HG02852 (cell line): Measurements from ENCODE around the gene COA3.
"Not testable (repeated sequence)": the region's sequence is repeated elsewhere in the genome, so short reads cannot be mapped to it uniquely, and the experiment has no call there.

ENCODE experiments used
- ATAC-seq: cut with Tn5 transposase; IDR thresholded peaks from one replicate; pipeline ENCODE4 v1.9.1; 2021; ENCODE audit warnings: mild to moderate bottlenecking, moderate library complexity; ENCODE audit not compliant: unreplicated experiment

The COA3 gene

GRCh38 chr17:42782166-42783061 is 16.1 kb downstream of the COA3 start:
- ATAC-seq: no peak

GRCh38 chr17:42781639-42782165 is 16.8 kb downstream of the COA3 start:
- no peak for ATAC-seq

- ATAC-seq: no peak
Observed at GRCh38 chr17:42780851-42781638, 17.5 kb downstream of the COA3 start.

DNA sequence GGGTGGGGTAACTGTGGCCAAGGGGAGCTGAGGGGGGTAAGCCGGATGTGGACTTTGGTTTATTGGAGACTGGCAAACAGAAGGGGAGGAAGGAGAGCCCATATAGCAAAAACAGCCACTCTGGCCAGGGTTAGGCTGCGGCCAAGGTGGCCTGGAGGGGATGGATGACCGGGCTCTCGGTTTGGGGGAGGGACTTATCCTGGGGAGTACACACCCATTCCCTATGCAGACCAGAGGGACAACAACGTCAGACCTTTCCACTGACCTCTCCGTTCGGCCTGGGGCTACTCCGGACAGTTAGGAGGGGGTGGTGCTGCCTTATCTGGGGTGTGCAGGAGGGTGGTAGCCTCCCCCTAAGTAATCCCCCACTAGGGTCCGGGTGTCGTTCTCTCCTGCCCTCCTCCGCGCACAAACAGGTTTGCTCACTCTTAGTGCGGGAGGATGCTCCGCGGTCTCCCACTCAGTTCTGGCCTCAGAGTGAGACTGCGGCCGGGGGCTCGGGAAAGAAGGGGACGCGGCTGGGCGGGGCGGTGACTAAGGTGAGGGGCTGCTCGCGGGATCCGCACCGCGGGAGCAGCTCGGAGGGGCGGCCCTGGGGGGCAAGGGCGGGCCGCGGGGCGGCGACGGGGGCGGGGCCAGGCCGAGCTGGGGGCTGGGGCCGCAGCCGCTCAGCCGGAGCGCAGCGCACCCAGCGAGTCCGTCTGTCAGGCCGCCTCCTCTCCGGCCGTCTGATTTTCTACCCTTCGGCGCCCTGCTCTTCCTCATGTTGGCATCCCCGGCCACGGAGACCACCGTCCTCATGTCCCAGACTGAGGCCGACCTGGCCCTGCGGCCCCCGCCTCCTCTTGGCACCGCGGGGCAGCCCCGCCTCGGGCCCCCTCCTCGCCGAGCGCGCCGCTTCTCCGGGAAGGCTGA is 18.3 kb downstream of the COA3 start, which contains the start of gene WNK4:
Gene WNK4 (plus strand): TSS at position 675 of the 915 bp plus-strand sequence. CDS start 89 bp downstream, at position 764.
- ATAC-seq: no peak

DNA sequence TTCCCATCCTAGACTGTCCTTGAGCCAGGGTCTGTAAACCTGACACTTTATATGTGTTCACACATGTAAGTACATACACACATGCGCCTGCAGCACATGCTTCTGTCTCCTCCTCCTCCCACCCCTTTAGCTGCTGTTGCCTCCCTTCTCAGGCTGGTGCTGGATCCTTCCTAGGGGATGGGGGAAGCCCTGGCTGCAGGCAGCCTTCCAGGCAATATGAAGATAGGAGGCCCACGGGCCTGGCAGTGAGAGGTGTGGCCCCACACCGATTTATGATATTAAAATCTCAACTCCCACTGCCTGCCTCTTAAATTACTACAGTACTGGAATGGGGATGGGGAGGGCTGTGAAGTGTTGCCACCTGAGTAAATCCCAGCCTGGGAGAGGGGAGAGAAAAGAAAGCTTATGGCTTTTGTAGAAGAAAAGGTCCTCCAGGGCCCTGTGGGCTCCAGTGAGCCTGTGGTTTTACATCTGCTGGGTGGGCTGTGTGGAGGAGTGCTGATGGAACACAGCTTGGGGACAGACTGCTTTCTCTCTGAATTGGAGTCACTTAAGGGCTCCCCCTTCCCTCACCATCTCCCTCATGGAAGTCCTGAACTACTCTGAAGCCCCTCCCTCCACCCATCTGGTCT is 19.1 kb downstream of the COA3 start:
- no peak for ATAC-seq

- ATAC-seq: no peak
Observed at GRCh38 chr17:42778570-42778969, 19.9 kb downstream of the COA3 start.

DNA sequence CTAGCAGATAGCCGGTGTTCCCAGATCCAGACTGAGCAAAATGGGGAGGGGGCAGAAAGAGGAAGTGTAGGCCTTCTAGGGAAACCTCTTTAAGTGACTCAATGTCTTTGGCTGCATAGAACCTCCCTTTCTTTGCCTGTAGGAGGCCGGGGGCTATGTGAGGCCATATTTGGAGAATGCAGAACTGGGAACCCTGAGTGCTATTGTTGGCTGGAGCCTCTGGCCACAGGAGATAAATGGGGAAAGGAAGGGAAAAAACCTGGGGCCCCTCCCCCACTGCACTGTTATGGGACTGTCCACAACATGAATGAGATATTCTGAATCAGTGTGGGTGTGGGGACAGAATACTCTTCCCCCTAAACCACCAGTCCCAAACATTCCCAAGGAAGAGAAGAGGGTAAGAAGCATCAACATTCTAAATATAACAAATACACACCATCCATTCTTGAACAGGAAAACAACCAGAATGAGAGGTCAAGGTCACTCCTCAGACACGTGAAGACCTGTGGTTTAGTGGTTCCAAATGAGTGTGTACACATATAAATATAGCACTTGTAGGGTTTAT is 22.9 kb downstream of the COA3 start:
- ATAC-seq: no peak

- ATAC-seq: no peak
Observed at GRCh38 chr17:42774066-42774745, 24.3 kb downstream of the COA3 start.

DNA sequence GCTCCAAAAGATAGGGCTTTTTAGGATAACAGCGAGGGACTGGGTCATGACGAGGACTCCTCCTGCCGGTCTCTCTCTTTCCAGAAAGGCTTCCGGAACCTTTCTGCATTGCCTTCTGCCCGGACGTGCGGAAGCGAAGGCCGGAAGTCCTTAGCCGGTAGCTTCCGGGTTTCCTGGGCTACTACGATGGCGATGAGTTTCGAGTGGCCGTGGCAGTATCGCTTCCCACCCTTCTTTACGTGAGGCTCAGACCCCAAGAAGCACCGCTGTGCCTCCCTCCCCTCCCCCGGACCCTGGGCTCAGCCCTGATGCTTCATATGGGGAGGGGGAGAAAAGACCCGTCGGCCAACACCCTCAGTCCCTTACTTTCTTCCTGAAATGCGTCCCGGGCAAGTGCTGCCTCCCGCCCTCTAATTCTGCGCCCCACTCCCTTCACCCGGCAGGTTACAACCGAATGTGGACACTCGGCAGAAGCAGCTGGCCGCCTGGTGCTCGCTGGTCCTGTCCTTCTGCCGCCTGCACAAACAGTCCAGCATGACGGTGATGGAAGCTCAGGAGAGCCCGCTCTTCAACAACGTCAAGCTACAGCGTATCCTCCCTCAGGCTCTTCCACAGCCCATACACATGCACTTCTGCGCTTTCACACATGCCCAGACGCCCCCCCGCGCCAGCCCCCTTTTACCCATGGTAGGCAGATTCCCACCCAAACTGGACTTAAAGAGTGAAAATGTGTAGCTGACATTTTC is 25.0 kb downstream of the COA3 start, which contains the start of gene VPS25:
Gene VPS25 (plus strand): TSS at position 160 of the 746 bp plus-strand sequence. CDS start 27 bp downstream, at position 187.
- ATAC-seq: peak; percentile 70

GRCh38 chr17:42772945-42773289 is 25.6 kb downstream of the COA3 start:
- no peak for ATAC-seq

- ATAC-seq: not testable (repeated sequence)
Observed at GRCh38 chr17:42769964-42770363, 28.5 kb downstream of the COA3 start.

GRCh38 chr17:42768006-42768405 is 30.5 kb downstream of the COA3 start:
- not testable (repeated sequence) for ATAC-seq

GRCh38 chr17:42767512-42767911 is 31.0 kb downstream of the COA3 start:
- ATAC-seq: no peak

GRCh38 chr17:42766124-42766523 is 32.4 kb downstream of the COA3 start:
- ATAC-seq: no peak

DNA sequence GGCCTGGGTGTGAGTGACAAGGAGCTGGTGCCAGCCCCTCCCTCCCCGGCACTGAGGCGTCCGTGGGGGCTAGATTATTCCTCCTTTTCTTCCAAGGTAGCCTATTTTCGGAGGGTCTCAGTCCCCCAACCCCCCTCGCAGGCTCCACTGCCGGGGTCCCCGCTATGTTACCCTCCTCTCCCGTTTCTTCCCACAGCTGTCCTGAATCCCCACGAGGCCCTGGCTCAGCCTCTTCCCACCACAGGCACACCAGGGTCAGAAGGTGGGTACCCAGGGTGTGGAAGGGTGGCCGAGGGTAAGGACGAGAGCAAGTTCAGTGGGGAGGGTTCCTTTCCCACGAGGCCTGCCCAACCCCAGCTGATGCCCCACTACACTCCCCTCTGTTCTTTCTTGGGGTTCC is 36.9 kb downstream of the COA3 start:
- no peak for ATAC-seq

DNA sequence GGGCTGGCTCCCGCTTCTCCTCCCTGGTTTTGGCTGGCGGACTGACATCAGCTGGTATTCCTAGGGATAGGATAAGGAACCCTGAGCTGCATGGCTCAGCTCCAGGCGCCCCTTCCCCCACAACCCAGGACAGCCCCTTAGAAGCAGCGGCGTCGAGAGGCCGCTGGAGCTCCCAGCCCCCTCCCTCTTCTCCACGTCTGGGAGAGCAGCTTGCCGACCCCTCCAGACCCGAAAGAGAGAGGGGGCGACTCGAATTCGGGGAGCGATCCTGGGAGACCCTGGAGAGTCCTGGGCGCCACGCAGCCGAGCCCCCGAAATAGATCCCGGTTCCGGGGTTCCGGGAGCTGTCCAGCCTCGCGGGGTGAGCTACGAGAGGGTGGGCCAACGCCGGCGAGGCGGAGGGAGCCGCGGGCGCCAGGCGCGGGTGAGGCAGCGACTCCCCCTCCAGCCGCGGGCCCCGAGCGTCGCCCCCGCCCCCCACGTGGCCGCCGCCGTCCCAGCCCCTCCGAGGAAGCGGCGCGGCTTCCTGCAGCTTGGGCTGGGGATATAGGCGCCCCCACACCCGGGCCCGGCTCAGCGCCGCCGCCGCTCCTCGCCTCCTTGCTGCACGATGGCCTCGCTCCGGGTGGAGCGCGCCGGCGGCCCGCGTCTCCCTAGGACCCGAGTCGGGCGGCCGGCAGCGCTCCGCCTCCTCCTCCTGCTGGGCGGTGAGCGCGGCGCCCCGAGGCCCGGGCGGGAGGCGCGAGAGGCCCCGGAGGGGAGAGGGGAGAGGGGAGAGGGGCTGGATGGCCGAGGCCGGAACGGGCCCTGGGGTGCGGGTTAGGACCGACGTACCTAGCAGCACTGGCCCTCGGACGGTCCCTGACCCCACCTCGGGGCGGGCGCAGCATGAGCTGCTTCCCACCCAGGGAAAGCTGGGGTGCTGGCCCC is 37.6 kb downstream of the COA3 start, which contains the start of gene RAMP2:
Gene RAMP2 (plus strand): TSS at position 576 of the 930 bp plus-strand sequence. CDS start 35 bp downstream, at position 611.
- no peak for ATAC-seq

GRCh38 chr17:42759982-42760651 is 38.4 kb downstream of the COA3 start:
- no peak for ATAC-seq
